K562 (cell line): ENCODE data around the gene APP.

Source experiments
- CTCF ChIP-seq, 3 experiments: IDR thresholded peaks in 2 of 3; conservative IDR thresholded peaks in 1 of 3; 2 replicates each; pipeline ENCODE4 v1.5.1; 2011 to 2012; ENCODE audit warnings: low read length in 3 of 3, mild to moderate bottlenecking in 3 of 3, control low read depth in 2 of 3, improper control_type of control experiment in 1 of 3, inconsistent platforms in 1 of 3, low read depth in 1 of 3, mixed read lengths in 1 of 3, moderate library complexity in 1 of 3; ENCODE audit not compliant: insufficient read depth in 2 of 3
- DPF2 ChIP-seq: fragments of 450-650 bp; IDR thresholded peaks from 2 replicates; pipeline ENCODE4 v1.6.1; 2016
- EGR1 ChIP-seq: fragments of 450-650 bp; conservative IDR thresholded peaks from 2 replicates; pipeline ENCODE4 v1.6.1; 2017; ENCODE audit warnings: mild to moderate bottlenecking
- HCFC1 ChIP-seq: IDR thresholded peaks from 2 replicates; pipeline ENCODE4 v1.6.1; 2012; ENCODE audit warnings: low read depth, low read length, improper control_type of control experiment
- MAFK ChIP-seq: IDR thresholded peaks from 2 replicates; pipeline ENCODE4 v1.6.1; 2011; ENCODE audit warnings: low read length, improper control_type of control experiment
- POLR2A ChIP-seq: fragments of 450-650 bp; conservative IDR thresholded peaks from 2 replicates; pipeline ENCODE4 v1.6.1; 2016
- U2AF2 ChIP-seq: fragments of 200-400 bp; formaldehyde crosslinking; optimal IDR thresholded peaks from 2 replicates; pipeline ENCODE3; 2017; ENCODE audit warnings: low read depth, mild to moderate bottlenecking, low read length
- XRCC3 ChIP-seq: fragments of 450-650 bp; IDR thresholded peaks from 2 replicates; pipeline ENCODE4 v1.6.1; 2017; ENCODE audit warnings: mild to moderate bottlenecking, moderate library complexity
- ZC3H11A ChIP-seq: IDR thresholded peaks from 2 replicates; pipeline ENCODE4 v1.6.1; 2012; ENCODE audit warnings: low read depth, low read length, improper control_type of control experiment
- ZNF644 ChIP-seq: fragments of 200-800 bp; sonication (Bioruptor generic); IDR thresholded peaks from 2 replicates; pipeline ENCODE4 v1.6.1; 2016; ENCODE audit warnings: low read depth, missing genetic modification characterization, missing compliant biosample characterization

DNA sequence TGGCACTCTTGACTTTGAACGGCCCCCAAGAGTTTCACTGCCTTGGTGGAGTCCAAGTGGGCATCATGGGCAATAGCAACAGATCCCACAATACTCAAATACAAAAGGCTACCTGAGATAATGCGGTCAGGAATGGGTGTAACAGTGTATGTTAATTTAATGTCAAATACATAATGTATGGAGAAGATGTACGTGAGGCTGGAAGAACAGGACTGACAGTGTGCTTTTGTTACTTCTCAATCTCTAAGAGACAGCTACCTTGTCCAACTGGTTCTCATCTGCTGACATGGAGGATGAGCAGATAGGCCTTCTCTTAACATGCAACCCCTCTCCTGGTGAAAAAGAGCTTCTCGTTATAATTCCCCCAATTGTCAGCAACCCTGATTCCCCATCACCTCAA lies 167.2 kb downstream of the APP start:
- no peak for TF ChIP-seq U2AF2
- TF ChIP-seq CTCF (IDR thresholded peaks at IDR 0.05 in 2 of 3, conservative IDR thresholded peaks at IDR 0.05 in 1 of 3; ENCODE audit: insufficient read depth in 2 of 3, low read depth in 1 of 3, low read length in 3 of 3) = no peak
- TF ChIP-seq ZC3H11A = no peak
- no peak for TF ChIP-seq DPF2
- no peak for TF ChIP-seq ZNF644 (tag)
- TF ChIP-seq MAFK = no peak
- TF ChIP-seq XRCC3 = no peak
- TF ChIP-seq EGR1 = no peak
- no peak for TF ChIP-seq POLR2A
- no peak for TF ChIP-seq HCFC1
